WI38 (cell line): ENCODE results near the gene GGACT.
"Not testable (repeated sequence)": the region's sequence is repeated elsewhere in the genome, so short reads cannot be mapped to it uniquely, and the experiment has no call there.

Experiments used
- H3K4me3 ChIP-seq: 2 replicates; pipeline ENCODE4 v1.5.1; 2011; ENCODE audit warnings: low read depth, mild to moderate bottlenecking, control low read depth, low read length
- CTCF ChIP-seq: IDR thresholded peaks from 2 replicates; pipeline ENCODE4 v1.5.1; 2012; ENCODE audit warnings: low read depth, mild to moderate bottlenecking, control low read depth, low read length

GGACT gene

GRCh38 chr13:100584896-100585295, 3.7 kb downstream of the GGACT start:
- no peak for TF ChIP-seq CTCF

GRCh38 chr13:100581504-100581903, 7.1 kb downstream of the GGACT start:
- no peak for TF ChIP-seq CTCF
- H3K4me3 ChIP-seq = no peak overlapping the region

More at GRCh38 chr13:100584896-100585295, 3.7 kb downstream of the GGACT start:
- H3K4me3 ChIP-seq = no peak overlapping the region

- no peak for TF ChIP-seq CTCF
- no peak overlapping the region for H3K4me3 ChIP-seq
These were observed 7.6 kb downstream of the GGACT start for GRCh38 chr13:100581030-100581429.

GRCh38 chr13:100580045-100580444, 8.5 kb downstream of the GGACT start:
- H3K4me3 ChIP-seq = no peak overlapping the region
- TF ChIP-seq CTCF = no peak

- not testable (repeated sequence) for H3K4me3 ChIP-seq
These were observed 11.3 kb downstream of the GGACT start for GRCh38 chr13:100577239-100577638.

- no peak overlapping the region for H3K4me3 ChIP-seq
- TF ChIP-seq CTCF = peak; percentile 71
These were observed 15.5 kb downstream of the GGACT start for GRCh38 chr13:100573121-100573520.

- TF ChIP-seq CTCF = no peak
- H3K4me3 ChIP-seq = no peak overlapping the region
These were observed 22.0 kb downstream of the GGACT start for GRCh38 chr13:100566543-100566942.

- no peak overlapping the region for H3K4me3 ChIP-seq
- no peak for TF ChIP-seq CTCF
These were observed 23.3 kb downstream of the GGACT start for GRCh38 chr13:100565286-100565685.
